ENCODE results near the gene SLC25A39.

- TF ChIP-seq THAP8 (CRISPR knock-in tag; IDR thresholded peaks at IDR 0.05; ENCODE audit: borderline replicate concordance), result no peak
- no peak for TF ChIP-seq SCMH1 (CRISPR knock-in tag; IDR thresholded peaks at IDR 0.05; ENCODE audit: borderline replicate concordance)
- TF ChIP-seq SMC3 (IDR thresholded peaks at IDR 0.05; ENCODE audit: low read length), result no peak
- TF ChIP-seq CTCF (CRISPR knock-in tag; IDR thresholded peaks at IDR 0.05), result no peak
- TF ChIP-seq ZNF224 (CRISPR knock-in tag; IDR thresholded peaks at IDR 0.05), result no peak
Measured at GRCh38 chr17:44351961-44352827, 27.6 kb upstream of the SLC25A39 start.
